HG03354 (cell line): ENCODE data around the gene ALG12.
"Not testable (repeated sequence)": the region's sequence is repeated elsewhere in the genome, so short reads cannot be mapped to it uniquely, and the experiment has no call there.

Experiments used
- ATAC-seq: cut with Tn5 transposase; IDR thresholded peaks from one replicate; pipeline ENCODE4 v1.9.1; 2021; ENCODE audit warnings: mild to moderate bottlenecking; ENCODE audit not compliant: unreplicated experiment, poor library complexity, severe bottlenecking

The ALG12 gene

GRCh38 chr22:49856343-49856742, 61.9 kb downstream of the ALG12 start:
- ATAC-seq = no peak

DNA sequence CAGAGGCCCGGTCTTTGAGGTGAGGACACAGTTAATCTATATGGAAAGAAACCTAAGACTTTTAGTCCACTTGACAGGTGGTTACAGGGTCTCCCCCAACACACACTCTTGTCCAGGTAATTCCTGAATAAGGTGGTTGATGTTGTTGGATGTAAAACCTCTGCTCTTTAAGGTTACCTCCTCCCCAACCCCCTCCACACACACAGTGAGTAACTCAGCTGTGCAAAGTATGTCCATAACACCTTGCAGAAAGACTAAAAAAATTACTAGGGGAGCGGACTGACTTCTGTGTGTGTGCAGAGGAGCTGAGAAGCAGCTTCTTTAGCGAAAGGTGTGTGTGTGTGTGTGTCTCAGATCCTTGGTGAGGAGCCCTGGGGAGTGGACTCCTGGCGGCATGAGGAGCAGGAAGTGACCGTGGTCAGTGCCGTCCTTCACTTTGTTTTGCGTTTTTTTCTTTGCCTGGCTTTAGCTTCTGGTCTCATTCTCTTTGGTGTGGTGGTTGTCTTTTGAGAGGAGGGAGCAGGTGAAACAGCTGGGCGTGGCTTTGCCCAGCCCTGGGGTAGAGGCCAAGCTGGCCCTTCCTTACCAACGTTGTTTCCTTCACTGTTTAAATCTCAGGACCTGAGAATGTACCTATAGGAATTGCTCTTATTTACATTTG, 62.9 kb downstream of the ALG12 start:
- no peak for ATAC-seq

DNA sequence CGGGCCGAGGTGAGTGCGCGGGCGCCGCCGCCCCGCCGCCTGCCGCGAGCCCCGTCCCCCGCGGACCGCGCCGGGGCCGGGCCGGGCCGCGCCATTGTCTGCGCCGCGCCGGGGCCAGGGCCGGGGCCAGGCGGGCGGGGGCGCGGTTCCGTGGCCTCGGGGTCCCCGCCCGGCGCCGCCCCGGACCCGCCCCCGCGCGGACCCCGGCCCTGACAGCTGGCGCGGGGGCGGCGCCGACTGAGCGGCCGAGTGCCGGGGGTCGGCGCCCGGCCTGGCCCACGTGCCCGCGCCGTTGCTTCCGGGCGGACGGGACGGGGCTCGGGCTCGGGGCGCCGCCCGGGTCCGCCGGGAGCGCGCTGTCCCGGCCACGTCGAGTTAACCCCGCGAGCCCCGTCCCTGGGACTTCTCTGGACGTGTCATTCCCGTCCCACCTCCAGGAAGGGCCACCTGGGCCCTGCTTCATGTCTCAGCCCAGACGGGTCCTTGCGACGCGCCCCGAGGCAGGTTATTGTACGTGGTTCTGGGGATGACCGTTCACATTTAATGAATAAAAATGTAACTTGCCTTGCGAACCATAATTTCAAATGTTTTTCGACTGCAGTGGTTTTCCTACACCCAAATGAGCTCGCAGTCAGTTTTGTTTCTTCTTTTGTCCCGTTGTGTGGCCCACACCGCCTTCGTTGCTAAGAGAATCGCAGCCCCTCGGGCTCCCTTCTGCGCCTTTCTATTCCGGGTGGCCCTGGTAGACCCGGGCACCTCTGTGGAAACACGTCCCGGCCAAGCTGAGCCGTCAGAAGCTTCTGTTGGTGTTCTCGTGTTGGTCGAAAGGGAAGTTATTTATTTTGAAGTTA, 64.0 kb downstream of the ALG12 start:
- peak; percentile 17 for ATAC-seq

GRCh38 chr22:49852898-49853894, 65.0 kb downstream of the ALG12 start, which contains the start of gene ZBED4:
Gene ZBED4, plus strand, starts transcription at chr22:49853844. Its CDS starts 29,819 bp downstream, at chr22:49883663.
- ATAC-seq = peak; percentile 76

DNA sequence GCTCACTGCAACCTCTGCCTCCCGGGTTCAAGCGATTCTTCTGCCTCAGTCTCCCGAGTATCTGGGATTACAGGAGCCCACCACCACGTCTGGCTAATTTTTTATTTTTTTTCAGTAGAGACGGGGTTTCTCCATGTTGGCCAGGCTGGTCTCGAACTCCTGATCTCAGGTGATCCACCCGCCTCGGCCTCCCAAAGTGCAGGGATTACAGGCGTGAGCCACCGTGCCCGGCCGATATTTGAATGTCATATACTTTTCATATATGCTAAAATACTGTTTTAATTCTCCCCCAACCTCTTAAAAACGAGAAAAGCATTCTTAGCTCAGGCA, 65.7 kb downstream of the ALG12 start:
- not testable (repeated sequence) for ATAC-seq

GRCh38 chr22:49850959-49851802, 67.1 kb downstream of the ALG12 start:
- ATAC-seq = no peak
